ENCODE measurements around the gene C3orf80. TPM values are rescaled to one million over a fixed set of nuclear protein-coding genes. Genes with fewer than 3 reads are reported as not detected.
"Not testable (repeated sequence)": the region's sequence is repeated elsewhere in the genome, so short reads cannot be mapped to it uniquely, and the experiment has no call there.

C3orf80 gene
- total and polyA plus RNA-seq, 2 experiments from 2014 or later: 0.25 to 0.43 TPM

DNA sequence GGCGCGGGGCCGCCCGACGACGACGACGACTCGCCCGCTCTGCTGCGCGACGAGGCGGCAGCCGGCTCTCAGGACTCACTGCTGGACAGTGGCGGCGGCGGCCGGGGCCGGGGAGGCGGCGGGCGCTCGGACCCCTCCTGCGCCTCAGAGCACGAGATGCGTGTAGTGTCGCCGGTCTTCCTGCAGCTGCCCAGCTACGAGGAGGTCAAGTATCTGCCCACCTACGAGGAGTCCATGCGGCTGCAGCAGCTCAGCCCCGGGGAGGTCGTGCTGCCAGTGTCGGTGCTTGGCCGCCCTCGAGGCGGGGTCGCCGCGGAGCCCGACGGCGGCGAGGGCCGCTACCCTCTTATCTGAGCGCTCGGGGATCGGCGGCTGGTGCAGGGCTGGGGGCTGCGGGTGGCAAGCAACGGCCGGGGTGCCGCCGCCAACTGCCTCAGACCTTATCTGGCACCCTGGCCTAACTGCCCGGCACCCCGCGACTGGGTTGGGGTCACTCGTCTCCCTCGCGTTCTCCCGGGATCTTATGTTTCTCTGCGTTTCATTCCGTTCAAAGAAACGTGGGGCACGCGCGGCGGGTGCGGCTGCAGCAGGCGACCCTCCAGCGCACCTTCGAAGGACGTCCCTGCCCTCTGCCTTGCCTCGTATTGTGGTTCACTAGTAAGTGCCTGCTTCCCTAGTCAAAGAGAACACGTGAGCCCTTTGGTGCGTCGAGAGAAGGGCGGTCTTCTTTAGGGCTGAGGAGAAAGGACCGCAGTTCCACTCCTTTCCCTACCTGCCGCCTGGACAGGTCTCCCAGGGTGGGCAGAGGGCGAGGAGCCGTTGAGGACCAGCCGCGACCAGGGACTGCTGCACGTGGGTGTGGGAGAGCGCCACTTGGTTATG lies 1.0 kb downstream of the C3orf80 start:
- peak; percentile 25 for DNase-seq
- Histone ChIP-seq H3F3A (ENCODE audit: insufficient read depth) (no peaks in the 10 kb centered on the region), H3K4me1 (ENCODE audit: insufficient read depth) (no peaks in the 10 kb centered on the region), H3K27me3 (replicated peaks; ENCODE audit: insufficient read depth) (no peaks in the 10 kb centered on the region; the same call in 1 of the 2 replicates), H3K9me2 (ENCODE audit: insufficient read depth) (no peaks in the 10 kb centered on the region), H3K4me2 (ENCODE audit: unreplicated experiment) (peak overlapping the region; percentile 59), H3K79me2 (ENCODE audit: insufficient read depth) (no peaks in the 10 kb centered on the region), H3K4me3 (peak overlapping the region; percentile 72), H3K9me3 (ENCODE audit: low read depth) (no peaks in the 10 kb centered on the region), H3K36me3 (ENCODE audit: low read depth) (no peaks in the 10 kb centered on the region), H2AFZ (peak overlapping the region; percentile 80), H3K27ac (no peak overlapping the region), H4K20me1 (ENCODE audit: insufficient read depth) (no peaks in the 10 kb centered on the region), H3K9ac (peak overlapping the region; percentile 60; the same call in 1 of the 2 replicates)
- in situ Hi-C loops (cut with MboI): no loop called here
- 10% methylated on average over 64 to 66 of the region's 87 CpGs for WGBS, 2 experiments (ENCODE audit: low coverage in 1 of 2, low lambda C conversion rate in 2 of 2, missing lambda C conversion rate in 2 of 2)
- TF ChIP-seq EZH2 (IDR thresholded peaks at IDR 0.05; ENCODE audit: insufficient read depth, poor library complexity, severe bottlenecking) (peak; percentile 34), EZH2phosphoT487 (IDR thresholded peaks at IDR 0.05; ENCODE audit: insufficient read depth, low read depth) (no peak)

DNA sequence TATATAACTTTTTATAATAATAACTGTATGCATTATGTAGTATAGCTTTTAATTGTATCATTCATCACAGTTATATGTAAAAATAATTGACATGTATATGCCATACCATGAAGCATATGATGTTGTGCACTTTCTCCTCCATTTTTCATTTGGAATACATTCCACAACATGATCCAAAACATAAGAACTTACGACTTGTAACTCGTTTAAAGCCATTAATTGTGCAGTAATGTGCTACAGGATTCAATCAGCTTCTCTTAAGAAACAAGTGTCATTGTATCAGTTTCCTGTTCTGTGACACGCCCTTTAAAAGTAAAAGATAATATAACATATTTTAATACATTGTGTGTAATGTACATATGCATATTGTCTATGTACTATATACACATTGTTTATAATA lies 2.2 kb downstream of the C3orf80 start:
- H3K9me3 ChIP-seq (ENCODE audit: low read depth): no peaks in the 10 kb centered on the region
- no peak overlapping the region for H3K27ac ChIP-seq
- no peaks in the 10 kb centered on the region for H3K79me2 ChIP-seq (ENCODE audit: insufficient read depth)
- H3K27me3 ChIP-seq (replicated peaks; ENCODE audit: insufficient read depth): no peaks in the 10 kb centered on the region; the same call in 1 of the 2 replicates
- H3K4me2 ChIP-seq (ENCODE audit: unreplicated experiment): no peak overlapping the region
- H3K9ac ChIP-seq: no peak overlapping the region
- no peaks in the 10 kb centered on the region for H3K4me1 ChIP-seq (ENCODE audit: insufficient read depth)
- DNase-seq: no peak
- no peaks in the 10 kb centered on the region for H3K9me2 ChIP-seq (ENCODE audit: insufficient read depth)
- no peak overlapping the region for H2AFZ ChIP-seq
- H3K4me3 ChIP-seq: no peak overlapping the region
- in situ Hi-C loops (cut with MboI): no loop called here
- TF ChIP-seq EZH2 (IDR thresholded peaks at IDR 0.05; ENCODE audit: insufficient read depth, poor library complexity, severe bottlenecking) (no peak), EZH2phosphoT487 (IDR thresholded peaks at IDR 0.05; ENCODE audit: insufficient read depth, low read depth) (no peak)
- 71 to 78% methylated on average over 3 of the region's 3 CpGs for WGBS, 2 experiments (ENCODE audit: low coverage in 1 of 2, low lambda C conversion rate in 2 of 2, missing lambda C conversion rate in 2 of 2)
- no peaks in the 10 kb centered on the region for H3F3A ChIP-seq (ENCODE audit: insufficient read depth)
- no peaks in the 10 kb centered on the region for H4K20me1 ChIP-seq (ENCODE audit: insufficient read depth)
- H3K36me3 ChIP-seq (ENCODE audit: low read depth): no peaks in the 10 kb centered on the region

GRCh38 chr3:160232014-160232413 lies 6.8 kb downstream of the C3orf80 start:
- H3K27me3 ChIP-seq (replicated peaks; ENCODE audit: insufficient read depth): no peaks in the 10 kb centered on the region
- H3K9me2 ChIP-seq (ENCODE audit: insufficient read depth): no peaks in the 10 kb centered on the region
- no peaks in the 10 kb centered on the region for H3K9me3 ChIP-seq (ENCODE audit: low read depth)
- H3K79me2 ChIP-seq (ENCODE audit: insufficient read depth): no peaks in the 10 kb centered on the region
- H4K20me1 ChIP-seq (ENCODE audit: insufficient read depth): no peaks in the 10 kb centered on the region
- H3K27ac ChIP-seq: no peak overlapping the region
- no peak overlapping the region for H3K9ac ChIP-seq
- TF ChIP-seq EZH2phosphoT487 (IDR thresholded peaks at IDR 0.05; ENCODE audit: insufficient read depth, low read depth): no peak
- in situ Hi-C loops (cut with MboI): no loop called here
- no peak overlapping the region for H2AFZ ChIP-seq
- H3K4me3 ChIP-seq: no peak overlapping the region
- no peaks in the 10 kb centered on the region for H3F3A ChIP-seq (ENCODE audit: insufficient read depth)
- H3K4me2 ChIP-seq (ENCODE audit: unreplicated experiment): no peak overlapping the region
- DNase-seq: no peak
- H3K4me1 ChIP-seq (ENCODE audit: insufficient read depth): no peaks in the 10 kb centered on the region
- no peaks in the 10 kb centered on the region for H3K36me3 ChIP-seq (ENCODE audit: low read depth)
- WGBS, 2 experiments (ENCODE audit: low coverage in 1 of 2, low lambda C conversion rate in 2 of 2, missing lambda C conversion rate in 2 of 2): 58 to 63% methylated on average over 3 of the region's 3 CpGs

GRCh38 chr3:160240719-160241118 lies 15.5 kb downstream of the C3orf80 start:
- in situ Hi-C loops (cut with MboI); H3K27ac ChIP-seq; H3K27me3 ChIP-seq (replicated peaks; ENCODE audit: insufficient read depth); H3K36me3 ChIP-seq (ENCODE audit: low read depth); H3K9me3 ChIP-seq (ENCODE audit: low read depth); H2AFZ ChIP-seq; DNase-seq; H3K4me2 ChIP-seq (ENCODE audit: unreplicated experiment); H3K9ac ChIP-seq; H3K4me1 ChIP-seq (ENCODE audit: insufficient read depth); H4K20me1 ChIP-seq (ENCODE audit: insufficient read depth); H3F3A ChIP-seq (ENCODE audit: insufficient read depth); H3K79me2 ChIP-seq (ENCODE audit: insufficient read depth); H3K4me3 ChIP-seq; H3K9me2 ChIP-seq (ENCODE audit: insufficient read depth): not testable (repeated sequence)
- 87% methylated on average over 6 of the region's 6 CpGs for WGBS, 2 experiments (ENCODE audit: low coverage in 1 of 2, low lambda C conversion rate in 2 of 2, missing lambda C conversion rate in 2 of 2)

Data from GM23248 (cell line).